Heart left ventricle (tissue), 13 donors: Measurements from ENCODE around the gene TEX29.

Experiments
- CTCF ChIP-seq, 12 donors: fragments of 200-600 bp; sonication (generic) in 4 of 12; IDR thresholded peaks; one replicate each; pipeline versions ENCODE4 v1.5.0 to v1.8.0; 2018 to 2022; ENCODE audit warnings: antibody characterized with exemption in 12 of 12, mild to moderate bottlenecking in 5 of 12
- POLR2A ChIP-seq, 2 donors: fragments of 450-650 bp; IDR thresholded peaks; one replicate each; pipeline ENCODE4 v1.6.1; 2017; ENCODE audit warnings: antibody characterized with exemption in 2 of 2, mild to moderate bottlenecking in 2 of 2, moderate library complexity in 2 of 2
- donor health status: ischemic (EF 13 %, LVEDD 7.1; RV severe dilation, severe dysfunction).
- donor health status: DM: no; HTN: yes; CAD: no.
- donor health status: DM: no; HTN: no; CAD: no.
- donor health status: ischemic (EF 25% LVEDD 6.9; RV normal size, moderate dysfunction).
- donor health status: ischemic (EF 25% LVEDD 5.7; RV mildly dilated, moderate dysfunction).
- donor health status: ischemic (EF 35%, LVEDD 5.7; RV mildly dilated, moderate dysfunction).
- donor health status: nonischemic (EF 11% LVEDD 7.7; RV severe dilation, severe dysfunction).
- donor health status: DM: yes; HTN: yes; CAD: no.
- donor health status: PGD.
- donor health status: ischemic (EF 29% LVEDD 5.4; RV normal size, mild dysfunction).
- donor health status: nonischemic (EF 23%, LVEDD 6.1; RV moderate dilation, normal function).

- TF ChIP-seq CTCF (IDR thresholded peaks at IDR 0.05), result no peak
- no peak for TF ChIP-seq POLR2A (IDR thresholded peaks at IDR 0.05)
Observed at GRCh38 chr13:111295886-111296285, 24.6 kb upstream of the TEX29 start.
